AG10803 (cell line): Measurements from ENCODE around the gene HRH3.
A peak's percentile ranks its signal among the peaks of the same experiment; 100 is the strongest.

ENCODE experiments used
- DNase-seq: peaks from one replicate; pipeline ENCODE4 v3.0.0; 2010; ENCODE audit warnings: low read depth
- H3K4me3 ChIP-seq: 2 replicates; pipeline ENCODE4 v1.5.1; 2011; ENCODE audit warnings: mild to moderate bottlenecking, low read length, control low read depth
- TF ChIP-seq, protein P1 (sequence below): conservative IDR thresholded peaks from 2 replicates; pipeline ENCODE4 v1.5.1; 2011; ENCODE audit warnings: mild to moderate bottlenecking, low read length, control low read depth, inconsistent platforms

The HRH3 gene

DNA sequence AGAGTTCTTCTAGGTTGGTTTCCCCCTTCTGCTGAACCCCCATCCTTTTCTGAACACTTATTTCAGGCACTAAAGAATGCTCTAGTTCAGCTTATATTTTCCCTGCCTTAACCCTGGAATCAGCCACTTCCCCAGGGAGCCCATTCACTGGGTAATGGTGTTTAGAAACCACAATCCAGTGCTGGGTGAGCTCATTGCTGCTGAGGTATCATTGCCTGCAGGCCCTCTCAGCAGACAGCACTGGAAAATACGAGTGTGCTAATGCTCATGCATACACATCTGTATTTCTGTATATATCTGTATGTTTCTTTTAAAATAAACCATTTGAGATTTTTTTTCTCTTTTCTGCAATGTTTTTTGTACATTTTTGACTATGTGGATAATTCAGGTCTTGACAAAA, 45.3 kb upstream of the HRH3 start:
- H3K4me3 ChIP-seq: no peak overlapping the region
- TF ChIP-seq, protein P1, sequence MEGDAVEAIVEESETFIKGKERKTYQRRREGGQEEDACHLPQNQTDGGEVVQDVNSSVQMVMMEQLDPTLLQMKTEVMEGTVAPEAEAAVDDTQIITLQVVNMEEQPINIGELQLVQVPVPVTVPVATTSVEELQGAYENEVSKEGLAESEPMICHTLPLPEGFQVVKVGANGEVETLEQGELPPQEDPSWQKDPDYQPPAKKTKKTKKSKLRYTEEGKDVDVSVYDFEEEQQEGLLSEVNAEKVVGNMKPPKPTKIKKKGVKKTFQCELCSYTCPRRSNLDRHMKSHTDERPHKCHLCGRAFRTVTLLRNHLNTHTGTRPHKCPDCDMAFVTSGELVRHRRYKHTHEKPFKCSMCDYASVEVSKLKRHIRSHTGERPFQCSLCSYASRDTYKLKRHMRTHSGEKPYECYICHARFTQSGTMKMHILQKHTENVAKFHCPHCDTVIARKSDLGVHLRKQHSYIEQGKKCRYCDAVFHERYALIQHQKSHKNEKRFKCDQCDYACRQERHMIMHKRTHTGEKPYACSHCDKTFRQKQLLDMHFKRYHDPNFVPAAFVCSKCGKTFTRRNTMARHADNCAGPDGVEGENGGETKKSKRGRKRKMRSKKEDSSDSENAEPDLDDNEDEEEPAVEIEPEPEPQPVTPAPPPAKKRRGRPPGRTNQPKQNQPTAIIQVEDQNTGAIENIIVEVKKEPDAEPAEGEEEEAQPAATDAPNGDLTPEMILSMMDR: no peak
- no peak for DNase-seq

DNA sequence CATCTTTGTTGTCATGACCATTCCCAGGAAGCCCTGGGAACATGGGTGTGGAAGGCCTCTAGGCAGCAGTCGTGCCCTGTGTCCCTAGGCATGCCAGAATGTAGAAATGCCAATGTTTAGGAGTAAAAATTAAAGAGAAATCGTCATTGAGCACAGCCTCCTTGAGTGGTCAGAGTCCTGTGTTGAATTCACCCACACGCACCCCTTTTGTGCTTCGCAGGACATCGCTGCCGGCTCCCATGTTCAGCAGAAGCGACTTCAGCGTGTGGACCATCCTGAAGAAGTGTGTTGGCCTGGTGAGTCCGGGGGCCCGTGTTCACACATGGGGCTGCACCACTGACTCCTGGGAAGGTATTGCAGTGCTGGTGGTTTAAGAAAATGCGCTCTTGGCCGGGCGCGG, 43.3 kb upstream of the HRH3 start:
- no peak for DNase-seq
- H3K4me3 ChIP-seq: no peak overlapping the region
- TF ChIP-seq, protein P1: no peak

DNA sequence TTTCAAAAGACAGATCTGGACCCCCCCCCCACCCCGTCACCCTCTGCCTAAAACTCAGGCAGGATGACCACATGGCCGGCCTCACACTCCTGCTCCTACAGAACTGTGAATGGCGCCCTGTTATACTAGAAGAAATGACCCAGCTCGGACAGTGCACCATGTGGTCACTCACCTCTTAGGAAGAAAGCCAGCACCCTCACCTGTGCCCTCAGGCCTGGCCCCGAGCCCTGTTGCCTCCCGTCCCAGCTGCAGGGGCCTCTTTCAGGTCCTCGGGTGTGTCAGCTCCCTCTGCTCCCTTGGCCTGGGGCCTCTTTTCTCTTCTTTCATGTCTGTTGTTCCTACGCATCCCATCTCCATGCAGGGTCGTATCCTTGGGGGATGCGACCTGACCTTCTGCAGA, 42.0 kb upstream of the HRH3 start:
- DNase-seq: no peak
- TF ChIP-seq, protein P1: no peak
- no peak overlapping the region for H3K4me3 ChIP-seq

DNA sequence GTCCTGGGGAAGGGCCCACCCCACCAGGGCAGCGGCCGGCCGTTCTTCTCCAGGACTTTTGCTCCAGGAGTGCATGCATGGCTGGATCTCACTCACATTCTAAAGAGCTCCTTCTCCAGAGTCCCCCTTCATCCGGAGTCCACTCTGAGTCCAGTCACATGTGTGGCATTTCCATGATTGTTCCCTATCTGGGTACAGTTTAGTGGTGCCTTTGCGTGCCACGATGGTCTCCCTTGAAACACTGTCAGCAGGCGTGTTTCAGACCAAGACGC, 39.2 kb upstream of the HRH3 start:
- TF ChIP-seq, protein P1: no peak
- DNase-seq: no peak
- H3K4me3 ChIP-seq: no peak overlapping the region

DNA sequence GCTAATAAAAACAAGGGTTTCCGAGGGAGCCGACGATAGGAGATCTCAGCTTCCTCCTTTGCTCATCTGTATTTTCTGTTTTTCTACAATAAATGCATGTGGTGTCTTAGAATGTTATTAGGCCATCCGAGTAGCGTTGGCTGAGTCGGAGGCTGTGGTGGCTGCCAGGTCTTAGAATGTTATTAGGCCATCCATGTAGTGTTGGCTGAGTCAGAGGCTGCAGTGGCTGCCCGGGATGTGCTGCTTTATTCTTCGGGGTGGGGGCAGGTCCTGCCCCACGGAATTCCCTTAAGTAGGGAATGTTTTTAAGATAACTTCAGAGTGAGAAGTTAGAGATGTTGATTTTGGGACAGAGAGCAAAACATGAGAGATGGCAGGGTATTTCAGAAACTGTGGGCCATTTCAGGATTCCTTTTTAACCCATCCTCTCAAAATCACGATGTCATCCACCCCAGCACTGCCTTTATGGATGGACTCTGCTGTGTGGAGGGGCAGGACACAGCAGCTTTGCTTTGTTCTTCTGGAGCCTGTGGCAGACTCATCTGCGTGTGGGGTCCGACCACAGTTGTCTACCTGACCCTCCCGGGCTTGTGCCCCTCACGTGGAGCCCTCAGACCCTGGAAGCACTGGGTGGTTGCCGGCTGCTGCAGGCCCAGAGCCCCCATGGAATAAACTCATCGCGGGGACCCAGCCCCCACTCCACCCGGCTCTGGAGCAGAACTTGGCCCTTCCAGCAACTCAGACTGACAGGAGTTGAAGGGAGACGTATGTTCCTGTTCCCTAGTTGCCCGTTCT, 38.6 kb upstream of the HRH3 start:
- H3K4me3 ChIP-seq: no peak overlapping the region
- peak; percentile 84 for DNase-seq
- TF ChIP-seq, protein P1: no peak

DNA sequence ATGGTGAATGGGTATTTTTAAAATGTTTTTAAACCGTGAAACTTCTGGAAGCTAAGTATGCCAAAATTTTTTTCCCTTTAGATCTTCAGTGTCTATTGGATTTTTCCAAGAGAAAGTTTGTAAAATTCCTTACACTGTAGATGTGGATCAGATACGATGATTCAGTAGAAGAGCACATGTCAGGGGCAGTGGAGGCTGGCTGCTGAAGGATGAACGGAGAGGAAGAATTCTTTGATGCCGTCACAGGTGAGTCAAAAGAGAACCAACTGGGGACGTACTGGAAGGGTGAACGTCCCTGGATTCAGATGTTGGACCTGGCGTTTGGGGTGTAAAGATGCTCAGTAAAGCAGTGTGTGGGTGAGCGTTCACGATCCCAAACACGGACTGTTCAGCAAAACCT, 35.9 kb upstream of the HRH3 start:
- TF ChIP-seq, protein P1: no peak
- H3K4me3 ChIP-seq: no peak overlapping the region
- no peak for DNase-seq

DNA sequence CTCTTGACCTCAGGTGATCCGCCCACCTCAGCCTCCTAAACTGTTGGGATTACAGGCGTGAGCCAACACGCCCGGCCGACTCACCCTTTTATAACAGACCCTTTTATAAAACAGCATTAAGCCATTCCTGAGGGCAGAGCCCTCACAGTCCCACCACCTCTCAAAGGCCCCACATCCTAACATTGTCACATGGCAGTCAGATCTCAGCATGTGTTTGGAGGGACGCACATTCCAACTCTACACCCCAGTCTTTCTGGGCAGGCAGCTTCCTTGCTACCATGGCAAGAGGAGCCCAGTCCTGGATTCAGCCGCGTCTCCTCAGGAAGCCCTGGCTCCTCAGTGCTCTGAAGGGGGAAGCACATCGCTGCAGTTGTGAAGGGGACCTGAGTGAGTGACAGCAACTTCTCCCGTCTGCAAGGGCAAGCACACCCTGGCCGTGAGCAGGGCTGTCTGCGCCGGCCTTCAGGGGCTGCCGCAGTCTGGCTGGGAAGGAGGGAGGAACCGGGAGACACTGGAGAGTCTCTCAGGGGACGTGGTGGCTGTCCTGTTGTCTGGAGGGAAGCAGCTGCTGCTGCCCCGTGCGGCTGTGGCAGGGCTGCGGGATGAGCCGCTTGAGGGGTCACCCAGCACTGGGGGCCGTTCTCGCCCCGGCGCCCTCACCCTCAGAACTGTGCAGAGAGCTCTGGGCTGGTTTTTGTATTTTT, 34.1 kb upstream of the HRH3 start:
- DNase-seq: no peak
- TF ChIP-seq, protein P1: no peak
- H3K4me3 ChIP-seq: no peak overlapping the region
